Measurements from ENCODE around the gene PALLD. TPM values are rescaled to one million over a fixed set of nuclear protein-coding genes. Genes with fewer than 3 reads are reported as not detected.

The PALLD gene
- total and polyA plus RNA-seq, 2 donors (not counting 3 experiments of a cell fraction or from before 2014, with no cell fraction given): 13.4 to 48.2 TPM

DNA sequence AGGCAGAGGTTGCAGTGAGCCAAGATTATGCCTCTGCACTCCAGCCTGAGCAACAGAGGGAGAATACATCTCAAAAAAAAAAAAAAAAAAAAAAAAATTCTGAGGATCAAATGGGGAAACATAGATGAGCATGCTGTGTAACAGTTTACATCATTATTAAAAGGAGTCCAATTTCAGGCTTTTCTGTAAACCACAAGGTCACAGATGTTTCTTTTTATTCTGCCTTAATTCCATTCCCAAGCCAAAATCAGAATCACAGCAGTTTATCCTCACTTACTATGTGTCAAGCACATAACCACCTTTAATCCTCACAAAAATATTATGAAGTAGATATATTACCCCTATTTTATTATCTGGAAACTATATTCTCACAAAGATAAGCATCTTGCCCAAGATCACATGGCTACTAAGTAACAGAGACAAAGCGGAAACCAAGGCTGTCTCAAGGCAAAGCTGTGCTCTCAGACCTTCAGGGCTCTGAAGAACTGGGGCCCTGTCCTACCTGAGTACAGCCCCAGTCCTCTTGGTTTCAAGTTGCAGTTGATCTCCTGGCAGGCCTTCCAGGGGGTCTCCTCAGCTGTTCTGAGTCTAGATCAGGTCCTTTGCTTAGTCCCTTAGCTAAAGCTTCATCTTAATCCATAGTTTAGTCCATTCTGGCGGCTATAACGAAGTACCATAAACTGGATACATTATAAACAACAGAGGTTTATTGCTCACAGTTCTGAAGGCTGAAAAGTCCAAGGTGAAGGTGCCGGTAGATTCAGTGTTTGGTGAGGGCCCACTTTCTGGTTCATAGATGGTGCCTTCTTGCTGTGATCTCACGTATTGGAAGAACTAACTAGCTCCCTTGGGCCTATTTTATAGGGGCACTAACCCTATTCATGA, 141.3 kb downstream of the PALLD start:
- no peaks in the 10 kb centered on the region for H3K27me3 ChIP-seq (ENCODE audit: control insufficient read depth in 2 of 2, insufficient read depth in 2 of 2, low read length in 2 of 2)
- no peaks in the 10 kb centered on the region for H3K36me3 ChIP-seq (ENCODE audit: control insufficient read depth in 2 of 2, extremely low read depth in 1 of 2, insufficient read depth in 2 of 2, low read length in 2 of 2)
- no peak overlapping the region for H3K4me2 ChIP-seq (ENCODE audit: insufficient read depth, low read length)
- CTCF ChIA-PET: interaction anchor here (0.6 to 2.3 kb wide), 3 partner anchors 11 to 53 kb away, joined by 3 to 9 read pairs (median 4); no protein-coding TSS in a partner anchor
- no peaks in the 10 kb centered on the region for H3K9me3 ChIP-seq (replicated peaks; ENCODE audit: control insufficient read depth, insufficient read depth, low read length)
- BruUV-seq (replicated peaks): no TSS peak
- intact Hi-C loops (cut with micrococcal nuclease): no loop called here
- no peak overlapping the region for H2AFZ ChIP-seq (ENCODE audit: low read depth, low read length)
- H3K79me2 ChIP-seq (ENCODE audit: control insufficient read depth, insufficient read depth, low read length): no peaks in the 10 kb centered on the region
- no peak overlapping the region for H3K4me3 ChIP-seq (replicated peaks in 1 of 3; ENCODE audit: insufficient read depth in 1 of 3, low read depth in 1 of 3, low read length in 3 of 3)
- DNase-seq (ENCODE audit: low read depth, low spot score): no peak
- H4K20me1 ChIP-seq (replicated peaks; ENCODE audit: control insufficient read depth, extremely low read depth, insufficient read depth, low read length): no peaks in the 10 kb centered on the region
- no peak overlapping the region for H3K27ac ChIP-seq (ENCODE audit: insufficient read depth, low read depth, low read length)
- H3K9me1 ChIP-seq (replicated peaks; ENCODE audit: control insufficient read depth, extremely low read depth, insufficient read depth, low read length): no peaks in the 10 kb centered on the region
- TF ChIP-seq, protein P1, sequence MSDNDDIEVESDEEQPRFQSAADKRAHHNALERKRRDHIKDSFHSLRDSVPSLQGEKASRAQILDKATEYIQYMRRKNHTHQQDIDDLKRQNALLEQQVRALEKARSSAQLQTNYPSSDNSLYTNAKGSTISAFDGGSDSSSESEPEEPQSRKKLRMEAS (IDR thresholded peaks at IDR 0.05; ENCODE audit: insufficient read depth, insufficient read length): no peak
- no peak for TF ChIP-seq GATA2 (IDR thresholded peaks at IDR 0.05; ENCODE audit: insufficient read depth, insufficient read length, low read depth, low read length)
- peaks cover 21% of the 10 kb centered on the region for H3K4me1 ChIP-seq (ENCODE audit: control insufficient read depth, extremely low read depth, insufficient read depth, low read length)
- H3K9ac ChIP-seq (replicated peaks; ENCODE audit: extremely low read depth, insufficient read depth, low read length): no peak overlapping the region
- dilution Hi-C loops (cut with MboI; ENCODE audit: extremely low pct_ligation_motif_present, low sequenced_read_pairs): no loop called here
- POLR2A ChIA-PET: no interaction called here
- FAIRE-seq: no peak

DNA sequence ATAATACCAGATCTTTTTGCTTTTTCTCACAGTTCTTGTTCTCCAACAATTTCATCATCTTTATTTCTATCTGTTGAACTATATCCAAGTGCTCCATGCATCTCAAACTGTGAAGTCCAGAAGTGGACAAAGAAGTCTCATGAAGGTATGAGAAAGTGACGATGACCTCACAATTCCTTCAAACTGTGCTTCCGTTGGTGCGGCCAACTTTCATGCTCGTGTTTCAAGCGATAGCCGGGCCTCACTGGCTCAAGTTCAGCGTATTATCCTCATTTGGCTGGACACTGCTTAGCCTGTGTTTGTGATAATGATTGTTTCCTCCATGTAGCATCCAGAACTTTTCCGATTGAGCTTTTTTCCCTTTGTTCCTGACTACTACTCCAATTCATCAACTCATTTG, 143.1 kb downstream of the PALLD start:
- dilution Hi-C loops (cut with MboI; ENCODE audit: extremely low pct_ligation_motif_present, low sequenced_read_pairs): no loop called here
- no peaks in the 10 kb centered on the region for H3K9me3 ChIP-seq (replicated peaks; ENCODE audit: control insufficient read depth, insufficient read depth, low read length)
- ChIA-PET CTCF (interaction anchor here (0.6 to 1.2 kb wide), 2 partner anchors 9 to 54 kb away, joined by 3 read pairs; no protein-coding TSS in a partner anchor), POLR2A (no interaction called here)
- no peaks in the 10 kb centered on the region for H3K79me2 ChIP-seq (ENCODE audit: control insufficient read depth, insufficient read depth, low read length)
- H3K27me3 ChIP-seq (ENCODE audit: control insufficient read depth in 2 of 2, insufficient read depth in 2 of 2, low read length in 2 of 2): no peaks in the 10 kb centered on the region
- no peaks in the 10 kb centered on the region for H4K20me1 ChIP-seq (replicated peaks; ENCODE audit: control insufficient read depth, extremely low read depth, insufficient read depth, low read length)
- H3K4me2 ChIP-seq (ENCODE audit: insufficient read depth, low read length): no peak overlapping the region
- H3K9me1 ChIP-seq (replicated peaks; ENCODE audit: control insufficient read depth, extremely low read depth, insufficient read depth, low read length): no peaks in the 10 kb centered on the region
- FAIRE-seq (no peak), DNase-seq (ENCODE audit: low read depth, low spot score) (no peak)
- H2AFZ ChIP-seq (ENCODE audit: low read depth, low read length): no peak overlapping the region
- intact Hi-C loops (cut with micrococcal nuclease): no loop called here
- H3K9ac ChIP-seq (replicated peaks; ENCODE audit: extremely low read depth, insufficient read depth, low read length): no peak overlapping the region
- no TSS peak for BruUV-seq (replicated peaks)
- no peak overlapping the region for H3K27ac ChIP-seq (ENCODE audit: insufficient read depth, low read depth, low read length)
- H3K36me3 ChIP-seq (ENCODE audit: control insufficient read depth in 2 of 2, extremely low read depth in 1 of 2, insufficient read depth in 2 of 2, low read length in 2 of 2): no peaks in the 10 kb centered on the region
- no peak overlapping the region for H3K4me3 ChIP-seq (replicated peaks in 1 of 3; ENCODE audit: insufficient read depth in 1 of 3, low read depth in 1 of 3, low read length in 3 of 3)
- TF ChIP-seq POLR2A (IDR thresholded peaks at IDR 0.05; ENCODE audit: low read depth, low read length) (no peak), POLR2AphosphoS5 (IDR thresholded peaks at IDR 0.05; ENCODE audit: insufficient read depth, low read depth, low read length) (no peak), GATA2 (IDR thresholded peaks at IDR 0.05; ENCODE audit: insufficient read depth, insufficient read length, low read depth, low read length) (no peak), EZH2 (IDR thresholded peaks at IDR 0.05; ENCODE audit: borderline replicate concordance, low read depth, low read length, severe bottlenecking) (no peak), MYC (IDR thresholded peaks at IDR 0.05; ENCODE audit: low read depth, low read length) (no peak), FOS (IDR thresholded peaks at IDR 0.05; ENCODE audit: borderline replicate concordance, insufficient read depth, low read length) (no peak), JUN (IDR thresholded peaks at IDR 0.05; ENCODE audit: borderline replicate concordance, insufficient read depth, insufficient read length, low read depth) (no peak)
- TF ChIP-seq, protein P1 (IDR thresholded peaks at IDR 0.05; ENCODE audit: insufficient read depth, insufficient read length): no peak
- TF ChIP-seq, protein P2, sequence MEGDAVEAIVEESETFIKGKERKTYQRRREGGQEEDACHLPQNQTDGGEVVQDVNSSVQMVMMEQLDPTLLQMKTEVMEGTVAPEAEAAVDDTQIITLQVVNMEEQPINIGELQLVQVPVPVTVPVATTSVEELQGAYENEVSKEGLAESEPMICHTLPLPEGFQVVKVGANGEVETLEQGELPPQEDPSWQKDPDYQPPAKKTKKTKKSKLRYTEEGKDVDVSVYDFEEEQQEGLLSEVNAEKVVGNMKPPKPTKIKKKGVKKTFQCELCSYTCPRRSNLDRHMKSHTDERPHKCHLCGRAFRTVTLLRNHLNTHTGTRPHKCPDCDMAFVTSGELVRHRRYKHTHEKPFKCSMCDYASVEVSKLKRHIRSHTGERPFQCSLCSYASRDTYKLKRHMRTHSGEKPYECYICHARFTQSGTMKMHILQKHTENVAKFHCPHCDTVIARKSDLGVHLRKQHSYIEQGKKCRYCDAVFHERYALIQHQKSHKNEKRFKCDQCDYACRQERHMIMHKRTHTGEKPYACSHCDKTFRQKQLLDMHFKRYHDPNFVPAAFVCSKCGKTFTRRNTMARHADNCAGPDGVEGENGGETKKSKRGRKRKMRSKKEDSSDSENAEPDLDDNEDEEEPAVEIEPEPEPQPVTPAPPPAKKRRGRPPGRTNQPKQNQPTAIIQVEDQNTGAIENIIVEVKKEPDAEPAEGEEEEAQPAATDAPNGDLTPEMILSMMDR (IDR thresholded peaks at IDR 0.05; ENCODE audit: extremely low read depth in 1 of 2, insufficient read depth in 1 of 2, low read depth in 1 of 2, low read length in 2 of 2): no peak
- peaks cover 19% of the 10 kb centered on the region for H3K4me1 ChIP-seq (ENCODE audit: control insufficient read depth, extremely low read depth, insufficient read depth, low read length)

Data from endothelial cell of umbilical vein (primary cell).